Erythroblast (primary cell): ENCODE data around the gene EVI2B.
"Not testable (repeated sequence)": the region's sequence is repeated elsewhere in the genome, so short reads cannot be mapped to it uniquely, and the experiment has no call there.

Source experiments
- DNase-seq, 2 experiments: peaks; one replicate each; lab custom pipeline; 2025; lab: John Stamatoyannopoulos, UW
- GATA1 ChIP-seq: IDR thresholded peaks from 2 replicates; pipeline ENCODE4 v1.6.1; 2011; ENCODE audit warnings: low read depth, mild to moderate bottlenecking, control low read depth, low read length, moderate library complexity
- POLR2A ChIP-seq: IDR thresholded peaks from 2 replicates; pipeline ENCODE4 v1.6.1; 2011; ENCODE audit warnings: mild to moderate bottlenecking, low read length

EVI2B gene

GRCh38 chr17:31269036-31269577 is 44.7 kb downstream of the EVI2B start:
- TF ChIP-seq POLR2A (no peak), GATA1 (no peak)
- no peak for DNase-seq

DNA sequence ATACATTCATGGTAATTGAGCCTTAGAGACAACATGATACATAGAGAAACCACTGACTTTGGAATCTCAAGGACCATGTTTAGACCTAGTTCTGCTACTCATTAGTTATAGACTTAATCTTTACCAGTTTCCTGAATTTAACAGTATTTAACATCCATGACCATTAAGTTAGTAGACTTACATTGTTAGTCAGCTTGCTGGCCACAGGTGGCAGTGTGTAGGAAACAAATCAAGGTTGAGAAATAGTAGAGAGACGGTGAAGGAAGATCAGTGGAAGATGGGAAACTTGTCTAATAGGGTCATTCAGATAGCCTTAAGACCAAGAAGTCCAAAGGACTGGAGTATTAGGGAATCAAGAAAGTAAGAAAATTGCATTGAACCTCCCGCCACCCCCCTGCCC is 47.8 kb downstream of the EVI2B start:
- no peak for DNase-seq
- no peak for TF ChIP-seq POLR2A
- no peak for TF ChIP-seq GATA1

DNA sequence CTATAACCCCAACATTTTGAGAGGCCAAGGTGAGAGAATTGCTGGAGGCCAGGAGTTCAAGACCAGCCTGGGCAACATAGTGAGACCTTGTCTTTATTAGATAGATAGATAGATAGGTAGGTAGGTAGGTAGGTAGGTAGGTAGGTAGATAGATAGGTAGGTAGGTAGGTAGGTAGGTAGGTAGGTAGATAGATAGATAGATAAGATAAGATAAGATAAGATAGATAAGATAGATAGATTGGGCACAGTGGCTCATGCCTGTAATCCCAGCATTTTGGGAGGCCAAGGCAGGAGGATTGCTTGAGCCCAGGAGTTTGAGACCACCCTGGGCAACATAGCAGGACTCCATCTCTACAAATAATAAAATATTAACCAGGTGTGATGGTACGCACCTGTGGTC is 50.9 kb downstream of the EVI2B start:
- DNase-seq: not testable (repeated sequence)

GRCh38 chr17:31261601-31262000 is 52.3 kb downstream of the EVI2B start:
- no peak for DNase-seq
- TF ChIP-seq POLR2A (no peak), GATA1 (no peak)

DNA sequence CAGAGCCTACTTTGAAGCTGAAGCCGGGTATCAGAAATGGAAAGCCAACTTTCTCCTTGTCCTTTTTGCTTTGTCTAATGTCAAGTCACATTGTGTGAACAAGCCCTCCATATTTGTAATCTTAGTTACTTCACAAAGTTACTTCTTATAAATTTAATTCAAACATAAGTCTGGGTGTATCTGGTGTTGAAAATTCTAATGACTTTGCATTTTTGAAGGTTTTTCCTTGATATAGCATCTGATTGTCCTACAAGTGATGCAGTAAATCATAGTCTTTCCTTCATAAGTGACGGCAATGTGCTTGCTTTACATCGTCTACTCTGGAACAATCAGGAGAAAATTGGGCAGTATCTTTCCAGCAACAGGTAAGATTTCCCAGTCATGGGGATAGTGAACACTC is 53.7 kb downstream of the EVI2B start:
- TF ChIP-seq POLR2A (no peak), GATA1 (no peak)

GRCh38 chr17:31256936-31257335 is 56.9 kb downstream of the EVI2B start:
- TF ChIP-seq POLR2A: no peak
- TF ChIP-seq GATA1: no peak
- DNase-seq: no peak

More for the DNA sequence above, 53.7 kb downstream of the EVI2B start:
- no peak for DNase-seq

GRCh38 chr17:31254654-31255053 is 59.2 kb downstream of the EVI2B start:
- DNase-seq: no peak
- TF ChIP-seq GATA1: no peak
- no peak for TF ChIP-seq POLR2A
